GM18870 (cell line): ENCODE measurements around the gene TM4SF20.

Experiments used
- ATAC-seq: cut with Tn5 transposase; IDR thresholded peaks from one replicate; pipeline ENCODE4 v1.9.1; 2021; ENCODE audit warnings: moderate library complexity; ENCODE audit not compliant: unreplicated experiment

The TM4SF20 gene

DNA sequence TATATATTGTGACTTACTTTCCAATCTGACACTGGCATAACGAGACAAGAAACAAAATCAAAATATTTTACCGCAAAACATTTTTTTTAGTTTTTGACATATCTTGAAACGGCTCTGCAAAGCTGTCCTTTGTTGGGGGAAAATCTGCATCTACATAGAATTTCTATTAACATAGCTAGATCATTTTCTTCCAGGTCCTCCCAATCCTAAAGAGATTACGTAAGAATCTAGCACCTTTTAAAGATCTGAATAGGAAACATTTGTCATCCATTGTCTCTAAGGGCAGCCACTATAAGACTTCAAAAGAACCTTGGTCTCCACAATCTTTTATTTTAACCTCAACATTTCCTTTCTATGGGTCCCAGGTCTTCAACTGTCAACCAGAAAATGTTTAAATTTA, 55.3 kb downstream of the TM4SF20 start:
- no peak for ATAC-seq

GRCh38 chr2:227322530-227323205, 56.4 kb downstream of the TM4SF20 start:
- ATAC-seq, result no peak

DNA sequence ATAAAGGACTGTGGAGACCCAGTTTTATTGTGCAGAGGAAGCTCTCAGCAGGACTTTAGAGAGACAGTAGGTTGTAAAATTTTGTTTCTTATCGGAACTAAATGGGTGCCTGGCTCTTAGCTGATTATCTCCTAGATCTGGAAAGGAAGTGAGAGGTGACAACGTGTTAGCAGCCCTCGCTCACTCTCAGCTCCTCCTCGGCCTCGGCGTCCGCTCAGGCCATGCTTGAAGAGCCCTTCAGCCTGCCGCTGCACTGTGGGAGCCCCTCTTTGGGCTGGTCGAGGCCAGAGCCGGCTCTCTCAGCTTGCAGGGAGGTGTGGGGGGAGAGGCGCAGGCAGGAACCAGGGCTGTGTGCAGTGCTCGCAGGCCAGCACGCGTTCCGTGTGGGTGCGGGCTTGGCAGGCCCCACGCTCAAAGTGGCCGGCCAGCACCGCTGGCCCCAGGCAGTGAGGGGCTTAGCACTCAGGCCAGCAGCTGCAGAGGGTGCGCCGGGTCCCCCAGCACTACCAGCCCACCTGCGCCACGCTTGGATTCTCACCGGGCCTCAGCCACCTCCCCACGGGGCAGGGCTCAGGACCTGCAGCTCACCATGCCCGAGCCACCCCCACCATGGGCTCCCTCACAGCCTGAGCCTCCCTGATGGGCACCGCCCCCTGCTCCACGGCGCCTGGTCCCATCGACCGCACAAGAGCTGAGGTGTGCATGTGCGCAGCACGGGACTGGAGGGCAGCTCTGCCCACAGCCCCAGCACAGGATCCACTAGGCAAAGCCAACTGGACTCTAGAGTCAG, 58.6 kb downstream of the TM4SF20 start:
- ATAC-seq, result no peak

DNA sequence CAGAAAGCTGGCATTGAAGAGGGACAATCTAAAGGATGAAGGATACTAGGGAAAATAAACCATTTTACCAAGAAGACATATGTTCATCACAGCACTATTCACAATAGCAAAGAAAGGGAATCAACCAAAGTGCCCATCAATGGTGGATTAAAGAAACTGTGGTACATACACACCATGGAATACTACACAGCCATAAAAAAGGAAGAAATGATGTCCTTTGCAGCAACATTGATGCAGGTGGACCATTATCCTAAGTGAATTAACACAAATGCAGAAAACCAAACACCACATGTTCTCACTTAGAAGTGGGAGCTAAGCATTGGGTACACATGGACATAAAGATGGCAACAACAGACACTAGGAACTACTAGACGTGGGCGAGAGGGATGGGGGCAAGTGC, 61.3 kb downstream of the TM4SF20 start:
- no peak for ATAC-seq

GRCh38 chr2:227313310-227313709, 65.8 kb downstream of the TM4SF20 start:
- ATAC-seq, result no peak

- no peak for ATAC-seq
Measured at GRCh38 chr2:227312579-227312978, 66.5 kb downstream of the TM4SF20 start.
